Breast epithelium (tissue), 4 donors: Measurements from ENCODE around the gene SMURF1. TPM values are rescaled to one million over a fixed set of nuclear protein-coding genes. Genes with fewer than 3 reads are reported as not detected.

ENCODE experiments used
- DNase-seq, 2 donors: peaks; one replicate each; pipeline ENCODE4 v3.0.0-alpha.2; 2019; ENCODE audit warnings: low spot score in 2 of 2
- H3K27ac ChIP-seq, 2 donors: fragments of 200-600 bp; sonication (generic) in 1 of 2; one replicate each; pipeline ENCODE4 v1.5.1; 2016 to 2019; ENCODE audit warnings: mild to moderate bottlenecking in 1 of 2
- H3K27me3 ChIP-seq, 2 donors: fragments of 200-600 bp; sonication (generic) in 1 of 2; one replicate each; pipeline versions ENCODE4 v1.5.1 to v1.6.0; 2017 to 2019; ENCODE audit warnings: control low read depth in 1 of 2, mild to moderate bottlenecking in 1 of 2
- H3K36me3 ChIP-seq: fragments of 200-600 bp; one replicate; pipeline ENCODE4 v1.5.1; 2019
- H3K4me1 ChIP-seq, 2 donors: fragments of 200-600 bp; sonication (generic); one replicate each; pipeline ENCODE4 v1.5.1; 2016 to 2019; ENCODE audit warnings: control low read depth in 1 of 2
- H3K4me3 ChIP-seq, 3 donors: fragments of 200-600 bp; sonication (generic); 1 replicate in 2 of 3; 2 replicates in 1 of 3; pipeline ENCODE4 v1.5.1; 2016 to 2019; ENCODE audit warnings: mild to moderate bottlenecking in 3 of 3, moderate library complexity in 2 of 3
- H3K9me3 ChIP-seq, 2 donors: fragments of 200-600 bp; sonication (generic) in 1 of 2; one replicate each; pipeline ENCODE4 v1.5.1; 2016 to 2019; ENCODE audit warnings: control low read depth in 1 of 2
- POLR2A ChIP-seq: fragments of 450-650 bp; IDR thresholded peaks from one replicate; pipeline ENCODE4 v1.6.1; 2016; ENCODE audit warnings: antibody characterized with exemption, mild to moderate bottlenecking, moderate library complexity
- POLR2AphosphoS5 ChIP-seq, 3 donors: sonication (generic); formaldehyde crosslinking; IDR thresholded peaks; one replicate each; pipeline ENCODE4 v1.6.1; 2017; ENCODE audit warnings: antibody characterized with exemption in 3 of 3
- intact Hi-C: fragments of 100-400 bp; cut with DNase I; formaldehyde crosslinking; loops from one replicate; pipeline ENCODE4 v1.15.1; 2023; ENCODE audit warnings: low total_unique reads
- total RNA-seq, 3 donors: library from RNA; depleted of rRNA; stranded (reverse); fragments of >200 nt; gene quantifications; one replicate each; pipeline ENCODE4 v1.1.0, GENCODE V29; 2016
- TF ChIP-seq, protein P1 (sequence below), 3 donors: fragments of 450-650 bp; IDR thresholded peaks; one replicate each; pipeline ENCODE4 v1.5.1; 2016 to 2017; ENCODE audit warnings: antibody characterized with exemption in 3 of 3, mild to moderate bottlenecking in 3 of 3, moderate library complexity in 3 of 3

SMURF1 gene
- total RNA-seq, 3 donors from 2014 or later: 20.2 to 28.7 (median 25.9) TPM

DNA sequence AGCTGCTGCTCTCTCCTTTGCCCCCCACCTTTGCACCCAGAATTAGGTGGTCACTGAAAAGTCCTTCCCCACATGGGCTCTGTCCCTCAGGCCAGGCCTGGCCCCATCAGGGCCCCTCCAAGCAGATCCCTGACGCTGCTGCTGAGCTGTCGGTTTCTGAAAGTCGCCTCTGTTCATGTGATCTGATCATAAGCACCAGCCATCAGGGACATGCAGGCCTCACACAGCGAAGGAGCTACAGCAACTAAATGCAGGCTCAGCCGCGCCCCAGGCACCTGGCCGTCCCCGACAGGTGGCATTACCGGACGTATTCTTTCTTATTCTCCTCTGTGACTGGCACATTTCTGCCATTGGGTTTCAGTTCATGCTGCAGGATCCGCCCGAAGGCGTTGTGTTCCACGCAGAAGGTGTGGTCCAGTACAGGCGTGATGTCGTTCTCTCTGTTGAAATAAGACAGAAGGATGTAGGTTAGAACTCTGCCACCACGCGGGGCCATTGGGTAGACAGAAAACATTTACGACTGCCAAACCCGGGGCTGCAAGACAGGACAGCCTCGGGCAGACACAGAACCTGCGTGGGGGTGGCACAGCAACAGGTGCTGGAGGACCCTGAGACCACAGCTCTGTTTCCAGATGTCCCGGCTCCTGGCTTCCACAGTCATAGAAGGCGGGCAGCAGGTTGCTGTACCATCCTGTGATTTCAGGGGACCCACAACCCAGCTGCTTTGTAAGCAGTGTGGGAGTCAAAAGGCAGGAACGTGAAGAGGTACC lies 105.6 kb downstream of the SMURF1 start:
- intact Hi-C loops: loop anchor here (10.0 kb wide), 1 partner anchor 277 kb away; no protein-coding TSS in a partner anchor
- H3K27ac ChIP-seq: no peak overlapping the region
- H3K27me3 ChIP-seq: no peaks in the 10 kb centered on the region
- H3K9me3 ChIP-seq: no peaks in the 10 kb centered on the region
- TF ChIP-seq POLR2AphosphoS5 (IDR thresholded peaks at IDR 0.05) (no peak), POLR2A (no peak)
- TF ChIP-seq, protein P1, sequence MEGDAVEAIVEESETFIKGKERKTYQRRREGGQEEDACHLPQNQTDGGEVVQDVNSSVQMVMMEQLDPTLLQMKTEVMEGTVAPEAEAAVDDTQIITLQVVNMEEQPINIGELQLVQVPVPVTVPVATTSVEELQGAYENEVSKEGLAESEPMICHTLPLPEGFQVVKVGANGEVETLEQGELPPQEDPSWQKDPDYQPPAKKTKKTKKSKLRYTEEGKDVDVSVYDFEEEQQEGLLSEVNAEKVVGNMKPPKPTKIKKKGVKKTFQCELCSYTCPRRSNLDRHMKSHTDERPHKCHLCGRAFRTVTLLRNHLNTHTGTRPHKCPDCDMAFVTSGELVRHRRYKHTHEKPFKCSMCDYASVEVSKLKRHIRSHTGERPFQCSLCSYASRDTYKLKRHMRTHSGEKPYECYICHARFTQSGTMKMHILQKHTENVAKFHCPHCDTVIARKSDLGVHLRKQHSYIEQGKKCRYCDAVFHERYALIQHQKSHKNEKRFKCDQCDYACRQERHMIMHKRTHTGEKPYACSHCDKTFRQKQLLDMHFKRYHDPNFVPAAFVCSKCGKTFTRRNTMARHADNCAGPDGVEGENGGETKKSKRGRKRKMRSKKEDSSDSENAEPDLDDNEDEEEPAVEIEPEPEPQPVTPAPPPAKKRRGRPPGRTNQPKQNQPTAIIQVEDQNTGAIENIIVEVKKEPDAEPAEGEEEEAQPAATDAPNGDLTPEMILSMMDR (IDR thresholded peaks at IDR 0.05): no peak
- H3K4me3 ChIP-seq: no peak overlapping the region
- peaks cover 6% of the 10 kb centered on the region for H3K36me3 ChIP-seq
- H3K4me1 ChIP-seq: no peaks in the 10 kb centered on the region
- DNase-seq: no peak

DNA sequence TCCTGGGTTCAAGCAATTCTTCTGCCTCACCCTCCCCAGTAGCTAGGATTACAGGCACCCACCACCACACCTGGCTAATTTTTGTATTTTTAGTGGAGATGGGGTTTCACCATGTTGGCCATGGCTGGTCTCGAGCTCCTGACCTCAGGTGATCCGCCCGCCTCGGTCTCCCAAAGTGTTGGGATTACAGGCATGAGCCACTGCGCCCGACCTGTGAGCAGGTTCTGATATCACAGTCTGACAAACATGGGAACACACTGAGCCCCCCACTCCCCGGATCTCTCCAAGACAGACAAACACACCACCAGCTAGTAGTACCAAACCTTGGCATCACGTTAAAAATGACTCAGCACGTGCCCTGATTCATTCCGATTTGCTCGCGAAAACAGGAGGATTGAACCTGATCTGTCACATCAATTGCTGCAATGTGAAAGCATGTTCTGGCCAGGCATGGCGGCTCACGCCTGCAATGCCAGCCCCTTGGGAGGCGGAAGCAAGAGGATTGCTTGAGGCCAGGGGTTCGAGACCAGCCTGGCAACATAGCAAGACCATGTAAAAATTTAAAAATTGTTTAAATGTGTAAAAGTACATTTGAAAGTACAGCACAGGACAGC lies 106.5 kb downstream of the SMURF1 start:
- Histone ChIP-seq H3K27me3 (no peaks in the 10 kb centered on the region), H3K27ac (no peak overlapping the region), H3K36me3 (peaks cover 6% of the 10 kb centered on the region), H3K4me1 (no peaks in the 10 kb centered on the region), H3K9me3 (no peaks in the 10 kb centered on the region), H3K4me3 (no peak overlapping the region)
- TF ChIP-seq POLR2AphosphoS5 (IDR thresholded peaks at IDR 0.05): no peak
- no peak for TF ChIP-seq POLR2A
- TF ChIP-seq, protein P1 (IDR thresholded peaks at IDR 0.05): no peak
- intact Hi-C loops: loop anchor here (10.0 kb wide), 1 partner anchor 277 kb away; no protein-coding TSS in a partner anchor
- DNase-seq: no peak

DNA sequence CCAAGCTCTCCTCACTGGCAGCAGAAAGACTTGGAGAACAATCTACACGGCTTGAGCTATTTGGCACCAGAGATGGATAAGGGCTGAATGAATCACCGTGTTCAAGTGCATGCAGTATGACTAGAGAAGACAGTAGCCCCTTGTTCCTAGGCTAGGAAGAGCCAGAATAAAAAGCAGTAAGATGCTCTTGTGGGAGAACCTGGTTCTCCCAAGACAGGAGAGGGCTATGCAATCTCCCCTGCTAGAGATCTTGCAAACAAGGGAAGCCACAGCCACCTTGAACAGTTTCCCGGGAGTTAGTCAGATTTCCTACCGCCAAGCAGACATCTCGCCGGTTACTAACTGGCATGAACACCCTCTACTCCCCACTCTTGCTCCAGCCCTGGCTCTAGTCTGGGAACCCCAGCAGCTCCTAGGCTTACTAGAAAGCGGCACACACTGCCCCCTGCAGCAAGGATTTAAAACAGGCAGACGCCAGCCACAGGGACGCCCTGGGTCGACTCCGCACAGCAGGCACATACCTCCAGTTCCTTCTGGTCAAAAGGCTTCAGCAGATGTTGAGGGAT lies 107.3 kb downstream of the SMURF1 start:
- peaks cover 6% of the 10 kb centered on the region for H3K36me3 ChIP-seq
- H3K4me3 ChIP-seq: no peak overlapping the region
- intact Hi-C loops: loop anchor here (10.0 kb wide), 1 partner anchor 278 kb away; no protein-coding TSS in a partner anchor
- H3K4me1 ChIP-seq: no peaks in the 10 kb centered on the region
- H3K27me3 ChIP-seq: no peaks in the 10 kb centered on the region
- H3K27ac ChIP-seq: peak overlapping the region in 1 of 2 donors; percentile 3
- H3K9me3 ChIP-seq: no peaks in the 10 kb centered on the region
- no peak for DNase-seq
- TF ChIP-seq POLR2A: no peak
- TF ChIP-seq, protein P1 (IDR thresholded peaks at IDR 0.05): peak in 1 of 3 donors; percentile 18

DNA sequence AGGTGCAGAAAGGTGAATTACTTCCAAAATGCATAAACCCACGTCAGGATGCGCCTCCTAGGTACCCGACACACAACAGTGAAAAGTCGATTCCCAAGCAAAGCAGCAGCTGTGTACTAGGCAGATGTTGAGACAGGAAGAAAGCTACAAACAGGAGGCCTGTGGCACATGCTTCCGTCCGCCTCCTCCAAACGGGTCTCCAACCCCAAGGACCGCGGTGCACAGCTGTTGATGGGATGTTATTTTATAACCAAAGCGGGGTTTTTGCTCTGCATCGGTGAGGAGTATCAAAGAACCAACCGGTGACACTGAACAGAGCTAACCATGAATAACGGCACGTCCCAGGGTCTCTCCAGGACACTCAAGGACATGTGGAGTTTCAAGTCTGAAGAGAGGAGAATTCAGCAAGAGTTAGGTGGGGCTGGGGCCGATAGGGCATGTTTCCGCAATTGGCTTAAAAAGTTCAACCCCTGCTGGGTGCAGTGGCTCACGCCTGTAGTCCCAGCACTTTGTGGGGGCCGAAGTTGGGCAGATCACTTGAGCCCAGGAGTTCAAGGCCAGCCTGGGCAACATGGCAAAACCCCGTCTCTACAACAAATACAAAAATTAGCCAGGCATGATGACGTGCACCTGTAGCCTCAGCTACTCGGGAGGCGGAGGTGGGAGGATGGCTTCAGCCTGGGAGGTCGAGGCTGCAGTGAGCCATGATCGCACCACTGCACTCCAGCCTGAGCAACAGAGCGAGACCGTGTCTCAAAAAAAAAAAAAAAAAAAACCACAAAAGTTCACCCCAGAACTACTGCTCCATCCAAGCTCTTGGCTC lies 108.0 kb downstream of the SMURF1 start:
- no peak overlapping the region for H3K4me3 ChIP-seq
- peaks cover 6% of the 10 kb centered on the region for H3K36me3 ChIP-seq
- TF ChIP-seq POLR2AphosphoS5 (IDR thresholded peaks at IDR 0.05) (no peak), POLR2A (no peak)
- TF ChIP-seq, protein P1 (IDR thresholded peaks at IDR 0.05): no peak
- H3K27ac ChIP-seq: no peak overlapping the region
- no peaks in the 10 kb centered on the region for H3K9me3 ChIP-seq
- intact Hi-C loops: loop anchor here (10.0 kb wide), 1 partner anchor 279 kb away; no protein-coding TSS in a partner anchor
- DNase-seq: no peak
- H3K27me3 ChIP-seq: no peaks in the 10 kb centered on the region
- no peaks in the 10 kb centered on the region for H3K4me1 ChIP-seq
